ENCODE data around the gene TEX19. TPM values are rescaled to one million over a fixed set of nuclear protein-coding genes. Genes with fewer than 3 reads are reported as not detected.

TEX19 gene
- total and polyA plus RNA-seq, 2 of the 8 experiments (the other 6 are each of a cell fraction or from before 2014, with no cell fraction given) = 0.54 to 0.80 TPM

GRCh38 chr17:82318169-82318498 lies 40.9 kb upstream of the TEX19 start:
- H2BK12ac ChIP-seq (ENCODE audit: low read depth, low read length) = peak overlapping the region; percentile 22; the same call in 1 of the 2 replicates
- DNase-seq (ENCODE audit: low read depth in 1 of 2, low spot score in 2 of 2) = no peak
- no peaks in the 10 kb centered on the region for H3K36me3 ChIP-seq (ENCODE audit: control insufficient read depth in 2 of 4, insufficient read depth in 4 of 4, low read length in 3 of 4)
- POLR2A ChIA-PET (ENCODE audit: partially characterized antibody) = interaction anchor here (0.8 to 1.4 kb wide), 4 partner anchors 15 to 82 kb away, joined by 3 to 6 read pairs (median 3); no protein-coding TSS in a partner anchor
- no peak overlapping the region for H3K56ac ChIP-seq (replicated peaks; ENCODE audit: insufficient read length, low read depth, low read length)
- no peak overlapping the region for H2BK120ac ChIP-seq (replicated peaks; ENCODE audit: low read depth, low read length)
- no peak overlapping the region for H3K27ac ChIP-seq (ENCODE audit: low read depth, low read length)
- peaks cover 5% of the 10 kb centered on the region; the same call in 1 of the 2 replicates for H3K23me2 ChIP-seq (ENCODE audit: low read depth, low read length)
- H2BK20ac ChIP-seq (ENCODE audit: low read length) = no peak overlapping the region
- H4K20me1 ChIP-seq (replicated peaks in 1 of 2; ENCODE audit: control insufficient read depth in 1 of 2, insufficient read depth in 2 of 2, low read length in 2 of 2) = peaks cover 0 to 11% of the 10 kb centered on the region in 2 experiments
- CTCF ChIA-PET (ENCODE audit: partially characterized antibody) = interaction anchor here (0.6 to 3.1 kb wide), 5 partner anchors 13 to 537 kb away, joined by 3 to 19 read pairs (median 4); no protein-coding TSS in a partner anchor
- no peak overlapping the region for H4K91ac ChIP-seq (replicated peaks; ENCODE audit: insufficient read length, low read length)
- H4K5ac ChIP-seq (ENCODE audit: insufficient read length, low read depth, low read length) = no peak overlapping the region
- no peaks in the 10 kb centered on the region for H3K79me2 ChIP-seq (ENCODE audit: control insufficient read depth in 1 of 2, insufficient read depth in 2 of 2, low read length in 2 of 2)
- WGBS, 2 experiments (ENCODE audit: extremely low coverage in 1 of 2, insufficient coverage in 1 of 2, insufficient read length in 1 of 2, insufficient replicate concordance in 2 of 2, low coverage in 1 of 2, low lambda C conversion rate in 2 of 2, missing lambda C conversion rate in 1 of 2) = 96% methylated on average over 19 of the region's 20 CpGs; no CpG with 5 or more reads in 1 of the 2 experiments
- peak overlapping the region; percentile 53; the same call in 1 of the 2 replicates for H2AK5ac ChIP-seq (ENCODE audit: low read depth, low read length)
- no peaks in the 10 kb centered on the region for H3K79me1 ChIP-seq (ENCODE audit: low read depth, low read length)
- H3K4me2 ChIP-seq (ENCODE audit: insufficient read depth in 1 of 2, low read depth in 2 of 2, low read length in 2 of 2) = no peak overlapping the region
- FAIRE-seq = no peak
- H3K4me1 ChIP-seq (replicated peaks in 1 of 4; ENCODE audit: control insufficient read depth in 3 of 4, insufficient read depth in 4 of 4, low read length in 3 of 4) = peaks cover 0 to 5% (median 4%) of the 10 kb centered on the region in 4 experiments; a peak in 5 of 7 replicates
- no peak overlapping the region for H4K8ac ChIP-seq (ENCODE audit: extremely low read depth, insufficient read depth, low read length)
- no peak overlapping the region for H3K9ac ChIP-seq (replicated peaks in 1 of 4; ENCODE audit: extremely low read depth in 1 of 4, low read depth in 3 of 4, low read length in 3 of 4)
- no peak overlapping the region for H3K14ac ChIP-seq (ENCODE audit: insufficient read length)
- no peak overlapping the region for H2BK15ac ChIP-seq (ENCODE audit: low read length)
- no peak overlapping the region for H3K4me3 ChIP-seq (ENCODE audit: extremely low read depth in 1 of 4, insufficient read depth in 2 of 4, low read depth in 3 of 4, low read length in 4 of 4)
- H2AFZ ChIP-seq (ENCODE audit: low read length) = no peak overlapping the region
- no peak overlapping the region for H3K4ac ChIP-seq (replicated peaks; ENCODE audit: insufficient read length, low read depth, low read length)
- H3K9me3 ChIP-seq (ENCODE audit: insufficient read depth in 2 of 2, low read depth in 1 of 2, low read length in 1 of 2) = peaks cover 0 to 14% of the 10 kb centered on the region in 2 experiments; a peak in 1 of 4 replicates
- H3K27me3 ChIP-seq (replicated peaks in 1 of 4; ENCODE audit: control insufficient read depth in 3 of 4, extremely low read depth in 1 of 4, insufficient read depth in 3 of 4, low read length in 3 of 4) = no peaks in the 10 kb centered on the region; a peak in 3 of 7 replicates
- peak overlapping the region; percentile 24; the same call in 1 of the 2 replicates for H2BK5ac ChIP-seq (ENCODE audit: low read depth, low read length)
- H3K23ac ChIP-seq (ENCODE audit: insufficient read length) = no peak overlapping the region
- H3K18ac ChIP-seq (ENCODE audit: extremely low read depth, low read length) = no peak overlapping the region
- TF ChIP-seq KDM5A (IDR thresholded peaks at IDR 0.05; ENCODE audit: low read length) (no peak), NANOG (IDR thresholded peaks at IDR 0.05; ENCODE audit: insufficient read depth, low read depth, low read length, poor library complexity, severe bottlenecking) (no peak), SRF (IDR thresholded peaks at IDR 0.05; ENCODE audit: low read depth, low read length) (no peak), CREB1 (IDR thresholded peaks at IDR 0.05) (no peak), CTBP2 (IDR thresholded peaks at IDR 0.05; ENCODE audit: borderline replicate concordance, insufficient read depth, insufficient read length, low read length) (no peak), SIRT6 (IDR thresholded peaks at IDR 0.05; ENCODE audit: low read length) (no peak), EGR1 (IDR thresholded peaks at IDR 0.05; ENCODE audit: borderline replicate concordance, low read depth, low read length) (no peak)
